Chondrocyte (in vitro differentiated cells): ENCODE results near the gene MRPL11. TPM values are rescaled to one million over a fixed set of nuclear protein-coding genes. Genes with fewer than 3 reads are reported as not detected.

ENCODE experiments used
- DNase-seq: peaks from one replicate; pipeline ENCODE4 v3.0.0; 2021; ENCODE audit warnings: mixed read lengths, low spot score
- H3K27ac Mint-ChIP-seq: one replicate; pipeline ENCODE4 v1.8.0; 2021; ENCODE audit warnings: mild to moderate bottlenecking, moderate library complexity, mixed read lengths; ENCODE audit not compliant: unreplicated experiment
- H3K27me3 Mint-ChIP-seq: 2 replicates; pipeline ENCODE4 v1.8.0; 2021; ENCODE audit warnings: low read depth, mixed read lengths
- H3K36me3 Mint-ChIP-seq: 2 replicates; pipeline ENCODE4 v1.8.0; 2021; ENCODE audit warnings: low read depth, mixed read lengths
- H3K4me1 Mint-ChIP-seq: 2 replicates; pipeline ENCODE4 v1.8.0; 2021; ENCODE audit warnings: low read depth, mild to moderate bottlenecking, mixed read lengths
- H3K4me3 Mint-ChIP-seq: one replicate; pipeline ENCODE4 v1.8.0; 2021; ENCODE audit warnings: mild to moderate bottlenecking, moderate library complexity, mixed read lengths; ENCODE audit not compliant: unreplicated experiment
- H3K9me3 Mint-ChIP-seq: 2 replicates; pipeline ENCODE4 v1.8.0; 2021; ENCODE audit warnings: low read depth, mixed read lengths
- total RNA-seq: library from RNA; stranded (reverse); gene quantifications from 3 replicates; pipeline ENCODE4 v1.2.1, GENCODE V29; 2021
- TF ChIP-seq, protein P1 (sequence below): fragments of 200-600 bp; sonication (generic); IDR thresholded peaks from 2 replicates; pipeline ENCODE4 v1.5.0; 2021; ENCODE audit warnings: antibody characterized with exemption, mild to moderate bottlenecking, moderate library complexity

MRPL11 gene
- total RNA-seq, 1 donor from 2014 or later, result 30.9 TPM

DNA sequence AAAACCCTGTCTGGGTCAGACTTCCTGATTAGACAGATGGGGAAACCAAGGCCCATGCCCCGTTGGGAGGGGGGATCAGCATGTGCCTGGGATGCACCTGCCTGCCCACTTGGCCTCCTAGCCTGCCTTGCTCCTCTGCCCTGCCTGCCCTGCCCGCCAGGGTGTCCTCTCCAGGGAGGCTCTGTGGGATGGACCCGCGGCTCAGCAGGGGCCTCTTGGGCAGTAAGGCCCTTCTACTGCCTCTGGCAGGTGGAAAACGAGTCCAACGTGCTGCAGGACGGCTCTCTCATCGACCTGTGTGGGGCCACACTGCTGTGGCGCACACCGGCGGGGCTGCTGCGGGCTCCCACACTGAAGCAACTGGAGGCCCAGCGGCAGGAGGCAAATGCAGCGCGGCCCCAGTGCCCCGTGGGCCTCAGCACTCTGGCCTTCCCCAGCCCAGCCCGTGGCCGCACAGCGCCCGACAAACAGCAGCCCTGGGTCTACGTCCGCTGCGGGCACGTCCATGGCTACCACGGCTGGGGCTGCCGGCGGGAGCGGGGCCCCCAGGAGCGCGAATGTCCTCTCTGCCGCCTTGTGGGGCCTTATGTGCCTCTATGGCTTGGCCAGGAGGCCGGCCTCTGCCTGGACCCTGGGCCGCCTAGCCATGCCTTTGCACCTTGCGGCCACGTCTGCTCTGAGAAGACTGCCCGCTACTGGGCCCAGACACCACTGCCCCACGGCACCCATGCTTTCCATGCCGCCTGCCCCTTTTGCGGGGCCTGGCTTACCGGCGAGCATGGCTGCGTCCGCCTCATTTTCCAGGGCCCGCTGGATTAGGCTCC lies 36.9 kb upstream of the MRPL11 start:
- no peaks in the 10 kb centered on the region for H3K27me3 Mint-ChIP-seq
- no peaks in the 10 kb centered on the region for H3K9me3 Mint-ChIP-seq
- TF ChIP-seq, protein P1, sequence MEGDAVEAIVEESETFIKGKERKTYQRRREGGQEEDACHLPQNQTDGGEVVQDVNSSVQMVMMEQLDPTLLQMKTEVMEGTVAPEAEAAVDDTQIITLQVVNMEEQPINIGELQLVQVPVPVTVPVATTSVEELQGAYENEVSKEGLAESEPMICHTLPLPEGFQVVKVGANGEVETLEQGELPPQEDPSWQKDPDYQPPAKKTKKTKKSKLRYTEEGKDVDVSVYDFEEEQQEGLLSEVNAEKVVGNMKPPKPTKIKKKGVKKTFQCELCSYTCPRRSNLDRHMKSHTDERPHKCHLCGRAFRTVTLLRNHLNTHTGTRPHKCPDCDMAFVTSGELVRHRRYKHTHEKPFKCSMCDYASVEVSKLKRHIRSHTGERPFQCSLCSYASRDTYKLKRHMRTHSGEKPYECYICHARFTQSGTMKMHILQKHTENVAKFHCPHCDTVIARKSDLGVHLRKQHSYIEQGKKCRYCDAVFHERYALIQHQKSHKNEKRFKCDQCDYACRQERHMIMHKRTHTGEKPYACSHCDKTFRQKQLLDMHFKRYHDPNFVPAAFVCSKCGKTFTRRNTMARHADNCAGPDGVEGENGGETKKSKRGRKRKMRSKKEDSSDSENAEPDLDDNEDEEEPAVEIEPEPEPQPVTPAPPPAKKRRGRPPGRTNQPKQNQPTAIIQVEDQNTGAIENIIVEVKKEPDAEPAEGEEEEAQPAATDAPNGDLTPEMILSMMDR, result no peak
- H3K4me3 Mint-ChIP-seq, result no peak overlapping the region
- no peak for DNase-seq
- no peak overlapping the region for H3K27ac Mint-ChIP-seq
- peaks cover 14% of the 10 kb centered on the region for H3K4me1 Mint-ChIP-seq
- H3K36me3 Mint-ChIP-seq, result peaks cover 1% of the 10 kb centered on the region

DNA sequence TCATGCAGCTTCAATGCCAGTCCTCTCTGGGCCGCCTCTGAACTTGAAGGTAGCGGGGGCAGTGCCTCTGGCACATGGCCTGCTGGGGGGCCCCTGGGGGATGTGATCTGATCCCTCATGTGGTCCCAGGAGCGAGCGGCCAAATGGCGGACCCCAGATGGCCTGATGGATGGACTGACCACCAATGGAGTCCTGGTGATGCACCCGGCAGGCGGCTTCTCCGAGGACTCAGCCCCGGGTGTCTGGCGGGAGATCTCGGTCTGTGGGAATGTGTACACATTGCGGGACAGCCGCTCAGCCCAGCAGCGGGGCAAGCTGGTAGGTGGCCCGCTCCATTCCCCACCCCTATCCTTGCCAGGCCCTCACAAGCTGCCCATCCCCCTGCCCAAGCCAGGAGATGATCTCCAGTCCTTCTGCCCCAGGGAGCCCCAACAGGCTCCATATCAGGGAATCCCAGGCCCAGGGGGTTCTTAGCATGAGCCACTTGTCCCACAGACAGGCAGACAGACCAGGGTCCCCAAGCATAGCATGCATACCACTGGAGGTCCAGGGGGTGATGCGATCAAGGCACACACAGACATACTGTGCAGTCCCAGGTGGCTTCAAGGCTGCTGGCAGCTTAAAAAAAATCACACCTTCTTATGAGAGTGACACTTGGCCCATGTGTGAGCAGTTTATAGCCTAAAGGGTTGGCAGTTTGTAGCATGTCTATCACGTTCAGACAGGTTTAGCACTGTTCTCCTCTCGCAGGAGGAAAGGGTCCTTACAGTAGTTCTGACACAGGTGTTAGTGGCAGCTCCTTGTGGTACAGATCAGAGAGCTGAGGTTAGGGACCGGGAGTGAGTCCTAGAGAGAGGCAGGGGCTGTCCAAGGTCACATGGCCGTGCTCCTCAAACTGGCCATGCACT lies 35.2 kb upstream of the MRPL11 start:
- H3K27ac Mint-ChIP-seq, result no peak overlapping the region
- H3K9me3 Mint-ChIP-seq, result no peaks in the 10 kb centered on the region
- H3K4me3 Mint-ChIP-seq, result no peak overlapping the region
- H3K4me1 Mint-ChIP-seq, result peaks cover 9% of the 10 kb centered on the region
- H3K27me3 Mint-ChIP-seq, result no peaks in the 10 kb centered on the region
- peaks cover 3% of the 10 kb centered on the region for H3K36me3 Mint-ChIP-seq
- no peak for DNase-seq
- TF ChIP-seq, protein P1, result no peak

DNA sequence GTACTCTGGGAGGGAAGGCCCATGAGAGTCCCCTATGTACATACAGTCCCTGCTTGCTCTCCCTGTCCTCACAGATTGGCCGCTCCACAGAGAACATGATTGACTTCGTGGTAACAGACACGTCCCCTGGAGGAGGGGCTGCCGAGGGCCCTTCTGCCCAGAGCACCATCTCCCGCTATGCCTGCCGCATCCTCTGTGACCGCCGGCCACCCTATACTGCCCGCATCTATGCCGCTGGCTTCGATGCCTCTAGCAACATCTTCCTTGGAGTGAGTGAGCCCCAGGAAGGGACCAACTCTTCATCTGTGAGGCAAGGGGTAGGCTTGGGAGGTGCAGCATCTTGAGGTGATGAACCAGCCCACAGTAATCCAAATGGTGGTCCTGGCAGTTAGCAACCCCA lies 34.5 kb upstream of the MRPL11 start:
- Mint-ChIP-seq H3K36me3 (peaks cover 3% of the 10 kb centered on the region), H3K27me3 (no peaks in the 10 kb centered on the region), H3K4me1 (peaks cover 2% of the 10 kb centered on the region), H3K27ac (no peak overlapping the region), H3K9me3 (no peaks in the 10 kb centered on the region), H3K4me3 (no peak overlapping the region)
- TF ChIP-seq, protein P1, result no peak
- DNase-seq, result no peak

DNA sequence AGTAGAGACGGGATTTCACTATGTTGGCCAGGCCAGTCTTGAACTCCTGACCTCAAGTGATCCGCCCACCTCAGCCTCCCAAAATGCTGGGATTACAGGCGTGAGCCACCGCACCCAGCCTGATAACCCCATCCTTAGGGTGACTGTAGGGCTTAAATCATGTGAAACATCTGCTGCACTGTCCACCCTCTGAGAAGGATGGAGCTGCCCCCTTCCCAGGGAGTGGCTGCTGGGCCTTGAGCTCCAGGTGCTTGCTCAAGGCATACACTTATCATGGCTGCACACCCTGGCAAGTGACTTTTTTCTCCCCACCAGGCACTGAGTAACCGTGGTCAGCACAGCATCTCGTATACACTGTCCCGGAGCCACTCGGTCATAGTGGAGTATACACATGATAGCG lies 33.4 kb upstream of the MRPL11 start:
- DNase-seq, result no peak
- Mint-ChIP-seq H3K27ac (no peak overlapping the region), H3K27me3 (no peaks in the 10 kb centered on the region), H3K9me3 (no peaks in the 10 kb centered on the region), H3K4me1 (peaks cover 7% of the 10 kb centered on the region), H3K4me3 (no peak overlapping the region), H3K36me3 (peaks cover 3% of the 10 kb centered on the region)
- TF ChIP-seq, protein P1, result no peak

DNA sequence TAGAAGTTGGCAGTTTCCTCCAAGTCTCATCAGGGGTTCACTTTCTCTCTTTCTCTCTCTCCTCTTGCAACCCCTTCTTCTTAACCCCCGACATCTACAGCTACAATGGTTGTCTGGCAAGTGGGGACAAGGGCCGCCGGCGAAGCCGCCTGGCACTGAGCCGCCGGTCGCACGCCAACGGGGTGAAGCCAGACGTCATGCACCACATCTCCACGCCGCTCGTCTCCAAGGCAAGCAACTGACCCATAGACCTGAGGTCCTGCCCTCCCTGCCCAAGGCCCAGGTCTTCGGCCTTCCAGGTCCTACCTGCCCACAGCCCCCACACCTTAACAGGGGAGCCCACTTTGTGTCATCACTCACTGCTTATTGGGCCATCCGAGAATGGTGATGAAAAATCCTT lies 32.5 kb upstream of the MRPL11 start:
- Mint-ChIP-seq H3K9me3 (no peaks in the 10 kb centered on the region), H3K4me3 (no peak overlapping the region), H3K36me3 (peaks cover 3% of the 10 kb centered on the region), H3K27me3 (no peaks in the 10 kb centered on the region), H3K4me1 (peaks cover 11% of the 10 kb centered on the region), H3K27ac (no peak overlapping the region)
- TF ChIP-seq, protein P1, result no peak
- DNase-seq, result no peak
